AG10803 (cell line): Measurements from ENCODE around the gene SIAH1.
"Not testable (repeated sequence)": the region's sequence is repeated elsewhere in the genome, so short reads cannot be mapped to it uniquely, and the experiment has no call there.

ENCODE experiments used
- DNase-seq: peaks from one replicate; pipeline ENCODE4 v3.0.0; 2010; ENCODE audit warnings: low read depth
- H3K4me3 ChIP-seq: 2 replicates; pipeline ENCODE4 v1.5.1; 2011; ENCODE audit warnings: mild to moderate bottlenecking, low read length, control low read depth
- TF ChIP-seq, protein P1 (sequence below): conservative IDR thresholded peaks from 2 replicates; pipeline ENCODE4 v1.5.1; 2011; ENCODE audit warnings: mild to moderate bottlenecking, low read length, control low read depth, inconsistent platforms

The SIAH1 gene

DNA sequence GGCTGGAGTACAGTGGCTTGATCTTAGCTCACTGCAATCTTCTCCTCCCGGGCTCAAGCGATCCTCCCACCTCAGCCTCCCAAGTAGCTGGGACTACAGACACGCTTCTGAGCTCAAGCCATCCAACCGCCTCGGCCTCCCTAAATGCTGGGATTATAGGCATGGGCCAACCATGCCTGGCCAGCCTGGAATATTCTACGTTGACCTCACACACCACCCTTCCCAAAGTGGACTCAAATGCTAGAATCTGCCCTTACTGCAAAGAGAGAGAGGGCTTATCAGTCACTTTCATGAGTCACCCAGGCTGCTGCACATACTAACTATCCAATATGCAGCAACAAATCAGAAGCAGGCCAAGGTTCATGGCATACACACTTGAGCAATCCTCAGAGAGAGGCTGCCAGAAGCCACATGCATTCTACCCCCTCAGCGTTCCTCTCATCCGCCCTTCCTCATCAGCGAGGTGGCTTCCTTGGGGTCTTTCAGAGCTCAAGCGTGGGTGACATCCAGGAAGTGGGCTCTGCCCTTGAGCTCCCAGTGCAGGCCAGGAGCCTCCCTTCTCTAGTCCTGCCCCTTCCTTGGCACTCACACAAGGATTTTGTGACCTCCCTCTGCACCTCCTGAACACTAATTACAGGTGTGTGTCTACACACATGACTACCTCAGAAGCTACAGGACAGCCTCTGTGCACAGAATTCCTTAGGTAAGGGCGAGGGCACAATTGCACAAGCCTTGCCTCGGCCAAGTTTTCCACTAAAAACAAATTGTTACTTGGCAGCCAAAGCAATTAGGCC, 24.8 kb upstream of the SIAH1 start:
- TF ChIP-seq, protein P1, sequence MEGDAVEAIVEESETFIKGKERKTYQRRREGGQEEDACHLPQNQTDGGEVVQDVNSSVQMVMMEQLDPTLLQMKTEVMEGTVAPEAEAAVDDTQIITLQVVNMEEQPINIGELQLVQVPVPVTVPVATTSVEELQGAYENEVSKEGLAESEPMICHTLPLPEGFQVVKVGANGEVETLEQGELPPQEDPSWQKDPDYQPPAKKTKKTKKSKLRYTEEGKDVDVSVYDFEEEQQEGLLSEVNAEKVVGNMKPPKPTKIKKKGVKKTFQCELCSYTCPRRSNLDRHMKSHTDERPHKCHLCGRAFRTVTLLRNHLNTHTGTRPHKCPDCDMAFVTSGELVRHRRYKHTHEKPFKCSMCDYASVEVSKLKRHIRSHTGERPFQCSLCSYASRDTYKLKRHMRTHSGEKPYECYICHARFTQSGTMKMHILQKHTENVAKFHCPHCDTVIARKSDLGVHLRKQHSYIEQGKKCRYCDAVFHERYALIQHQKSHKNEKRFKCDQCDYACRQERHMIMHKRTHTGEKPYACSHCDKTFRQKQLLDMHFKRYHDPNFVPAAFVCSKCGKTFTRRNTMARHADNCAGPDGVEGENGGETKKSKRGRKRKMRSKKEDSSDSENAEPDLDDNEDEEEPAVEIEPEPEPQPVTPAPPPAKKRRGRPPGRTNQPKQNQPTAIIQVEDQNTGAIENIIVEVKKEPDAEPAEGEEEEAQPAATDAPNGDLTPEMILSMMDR: no peak
- no peak overlapping the region for H3K4me3 ChIP-seq
- peak; percentile 86 for DNase-seq

DNA sequence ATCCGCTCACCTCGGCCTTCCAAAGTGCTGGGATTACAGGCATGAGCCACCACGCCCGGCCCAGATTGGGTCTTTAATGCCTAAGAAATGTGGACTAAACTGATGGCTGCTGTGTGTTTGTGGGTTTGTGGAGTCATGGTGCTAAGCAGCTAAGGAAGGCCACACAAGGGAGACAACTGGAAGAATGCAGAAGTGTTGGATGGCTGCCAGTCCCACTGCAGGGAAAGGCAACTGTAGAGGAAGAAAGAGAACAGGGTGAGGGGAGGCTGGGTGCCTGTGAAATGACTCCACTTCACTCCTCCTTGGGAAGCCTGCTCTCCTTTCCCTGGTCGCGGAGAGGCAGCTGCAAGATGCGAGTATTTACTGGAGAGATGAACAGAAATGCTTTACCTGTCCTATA, 23.5 kb upstream of the SIAH1 start:
- DNase-seq: peak; percentile 71
- TF ChIP-seq, protein P1: no peak
- no peak overlapping the region for H3K4me3 ChIP-seq

GRCh38 chr16:48405907-48406306, 20.7 kb upstream of the SIAH1 start:
- DNase-seq: no peak
- TF ChIP-seq, protein P1: no peak
- no peak overlapping the region for H3K4me3 ChIP-seq

DNA sequence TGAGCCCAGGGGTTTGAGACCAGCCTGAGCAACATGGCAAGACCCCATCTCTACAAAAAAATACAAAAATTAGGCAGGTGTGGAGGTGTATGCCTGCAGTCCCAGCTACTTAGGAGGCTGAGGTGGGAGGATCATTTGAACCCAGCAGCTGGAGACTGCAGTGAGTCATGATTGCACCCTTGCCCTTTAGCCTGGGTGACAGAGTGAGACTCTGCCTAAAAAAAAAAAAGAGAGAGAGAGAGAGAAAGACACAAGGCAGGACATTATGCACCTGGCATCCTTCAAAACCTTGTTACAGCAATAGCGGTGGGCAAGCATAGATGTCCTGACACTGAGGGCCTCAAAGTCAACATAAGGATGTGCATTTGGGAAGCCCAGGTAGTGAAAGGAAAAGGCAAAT, 19.9 kb upstream of the SIAH1 start:
- H3K4me3 ChIP-seq: no peak overlapping the region
- TF ChIP-seq, protein P1: no peak
- no peak for DNase-seq

- H3K4me3 ChIP-seq, DNase-seq: not testable (repeated sequence)
Measured at GRCh38 chr16:48402547-48402946, 17.3 kb upstream of the SIAH1 start.

DNA sequence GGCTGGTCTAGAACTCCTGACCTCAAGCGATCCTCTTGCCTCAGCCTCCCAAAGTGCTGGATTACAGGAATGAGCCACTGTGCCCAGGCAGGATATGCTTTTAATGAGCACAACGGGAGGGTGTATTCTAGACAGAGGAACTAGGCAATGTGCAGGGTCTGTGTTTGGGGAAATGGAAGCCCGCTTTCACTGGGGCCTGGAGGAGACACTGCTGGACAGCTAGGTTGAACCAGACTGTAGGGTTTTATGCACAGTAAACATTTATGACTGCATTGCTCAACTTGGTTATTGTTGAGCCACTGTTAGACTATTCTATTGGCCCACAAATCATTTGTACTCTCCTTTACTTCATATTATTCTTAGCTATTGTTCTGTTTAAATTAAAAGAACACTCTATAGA, 10.2 kb upstream of the SIAH1 start:
- TF ChIP-seq, protein P1: no peak
- no peak overlapping the region for H3K4me3 ChIP-seq
- no peak for DNase-seq

- no peak for DNase-seq
- TF ChIP-seq, protein P1: no peak
- H3K4me3 ChIP-seq: no peak overlapping the region
Measured at GRCh38 chr16:48394355-48394703, 9.1 kb upstream of the SIAH1 start.
